HepG2 (cell line): ENCODE measurements around the gene AGRN. TPM values are rescaled to one million over a fixed set of nuclear protein-coding genes. Genes with fewer than 3 reads are reported as not detected.

Experiments
- GZF1 ChIP-seq: sonication (generic); formaldehyde crosslinking; IDR thresholded peaks from 2 replicates; pipeline ENCODE4 v1.5.1; 2020; ENCODE audit warnings: mild to moderate bottlenecking, missing genetic modification reagents
- MYNN ChIP-seq: sonication (generic); formaldehyde crosslinking; IDR thresholded peaks from 2 replicates; pipeline ENCODE4 v1.4.0; 2020; ENCODE audit warnings: mild to moderate bottlenecking, low read depth, missing genetic modification reagents
- NR1H2 ChIP-seq: sonication (generic); formaldehyde crosslinking; IDR thresholded peaks from 2 replicates; pipeline ENCODE4 v1.8.1; 2022; ENCODE audit warnings: low read depth, missing genetic modification reagents, borderline replicate concordance
- TEAD2 ChIP-seq: sonication (generic); formaldehyde crosslinking; IDR thresholded peaks from 2 replicates; pipeline ENCODE4 v1.9.0; 2021; ENCODE audit warnings: missing genetic modification reagents
- TOPORS ChIP-seq: sonication (generic); formaldehyde crosslinking; IDR thresholded peaks from 2 replicates; pipeline ENCODE4 v1.8.0; 2023; ENCODE audit warnings: mild to moderate bottlenecking, missing genetic modification reagents
- ZNF530 ChIP-seq: sonication (generic); formaldehyde crosslinking; IDR thresholded peaks from 2 replicates; pipeline ENCODE4 v1.5.0; 2020; ENCODE audit warnings: low read depth, mild to moderate bottlenecking, missing genetic modification reagents
- polyA plus RNA-seq, 8 experiments: library from polyadenylated mRNA; depleted of rRNA in 3 of 8; stranded (reverse) in 7 of 8; unstranded in 1 of 8; fragments of >200 nt; fragmentation: Illumina TruSeq in 4 of 8; extraction: Trizol in 4 of 8; gene quantifications; 2 replicates each; pipeline versions ENCODE4 v1.2.1 to v1.2.3, GENCODE V29; 2011 to 2016; ENCODE audit warnings: low read depth in 4 of 8, missing spikeins in 1 of 8, mixed read lengths in 1 of 8; ENCODE audit not compliant: insufficient read depth in 1 of 8
- total RNA-seq, 5 experiments: library from RNA; depleted of rRNA; stranded (reverse); fragments of >200 nt; fragmentation: Illumina TruSeq; extraction: Trizol; gene quantifications; 2 replicates each; pipeline ENCODE4 v1.2.3, GENCODE V29; 2016; ENCODE audit warnings: low read depth in 1 of 5
- TF ChIP-seq, protein P1 (sequence below), 2 experiments: fragments of 450-650 bp in 1 of 2; sonication (generic) in 1 of 2; formaldehyde crosslinking in 1 of 2; IDR thresholded peaks; 2 replicates each; pipeline versions ENCODE4 v1.6.1 to v1.8.0; 2016 to 2022; ENCODE audit warnings: antibody characterized with exemption in 1 of 2, mild to moderate bottlenecking in 1 of 2, missing genetic modification reagents in 1 of 2
- TF ChIP-seq, protein P2 (sequence below): sonication (generic); formaldehyde crosslinking; IDR thresholded peaks from 2 replicates; pipeline ENCODE4 v1.5.1; 2020; ENCODE audit warnings: mild to moderate bottlenecking, missing genetic modification reagents, moderate library complexity
- TF ChIP-seq, protein P3 (sequence below): sonication (generic); formaldehyde crosslinking; IDR thresholded peaks from 2 replicates; pipeline ENCODE4 v1.5.0; 2020; ENCODE audit warnings: mild to moderate bottlenecking, missing genetic modification reagents
- TF ChIP-seq, protein P4 (sequence below): sonication (generic); formaldehyde crosslinking; IDR thresholded peaks from 2 replicates; pipeline ENCODE4 v1.4.0; 2020; ENCODE audit warnings: missing genetic modification reagents, mild to moderate bottlenecking, borderline replicate concordance

The AGRN gene
- total and polyA plus RNA-seq, 2 of the 13 experiments (the other 11 are each of a cell fraction or from before 2014, with no cell fraction given), result 29.8 to 65.2 TPM

DNA sequence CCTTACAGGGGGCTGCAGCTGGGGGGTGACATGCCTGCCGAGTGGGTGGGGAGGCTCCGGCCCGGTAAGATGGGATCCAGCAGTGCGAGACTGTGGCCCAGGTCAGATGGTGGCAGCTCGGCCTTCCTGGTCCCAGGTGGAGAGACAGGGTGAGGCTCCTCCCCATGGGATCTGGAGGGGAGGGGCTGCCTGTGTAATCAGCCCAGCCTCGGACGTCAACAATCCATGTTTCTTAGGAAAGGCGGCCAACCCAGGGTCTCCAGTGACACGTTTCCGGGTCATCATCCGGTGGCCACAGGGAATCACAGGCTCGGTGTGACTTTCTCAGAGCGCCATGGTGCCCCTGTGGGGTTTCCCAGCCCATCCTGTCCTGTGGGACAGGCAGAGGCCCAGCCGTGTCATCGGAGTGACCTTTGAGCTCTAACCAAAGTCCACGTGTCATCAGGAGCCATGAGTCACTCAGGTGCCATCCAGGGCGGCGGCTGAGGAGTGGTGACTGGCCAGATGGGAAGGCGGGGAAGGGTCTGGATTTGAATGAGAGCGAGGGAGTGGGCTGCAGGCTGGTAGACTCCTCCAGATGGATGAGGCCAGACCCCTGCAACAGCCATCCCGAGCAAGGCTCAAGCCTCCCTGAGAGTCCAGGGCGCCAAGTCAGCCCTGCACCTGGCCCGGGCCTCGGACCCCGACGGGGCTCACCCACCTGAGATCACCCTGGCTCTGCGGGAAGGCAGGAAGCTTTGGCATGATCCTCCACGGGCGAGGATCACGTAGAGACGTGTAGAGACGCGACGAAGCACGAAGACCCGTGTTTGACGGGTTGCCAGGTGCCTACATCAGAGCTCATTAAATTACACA, 13.4 kb upstream of the AGRN start (continued):
- TF ChIP-seq, protein P1, sequence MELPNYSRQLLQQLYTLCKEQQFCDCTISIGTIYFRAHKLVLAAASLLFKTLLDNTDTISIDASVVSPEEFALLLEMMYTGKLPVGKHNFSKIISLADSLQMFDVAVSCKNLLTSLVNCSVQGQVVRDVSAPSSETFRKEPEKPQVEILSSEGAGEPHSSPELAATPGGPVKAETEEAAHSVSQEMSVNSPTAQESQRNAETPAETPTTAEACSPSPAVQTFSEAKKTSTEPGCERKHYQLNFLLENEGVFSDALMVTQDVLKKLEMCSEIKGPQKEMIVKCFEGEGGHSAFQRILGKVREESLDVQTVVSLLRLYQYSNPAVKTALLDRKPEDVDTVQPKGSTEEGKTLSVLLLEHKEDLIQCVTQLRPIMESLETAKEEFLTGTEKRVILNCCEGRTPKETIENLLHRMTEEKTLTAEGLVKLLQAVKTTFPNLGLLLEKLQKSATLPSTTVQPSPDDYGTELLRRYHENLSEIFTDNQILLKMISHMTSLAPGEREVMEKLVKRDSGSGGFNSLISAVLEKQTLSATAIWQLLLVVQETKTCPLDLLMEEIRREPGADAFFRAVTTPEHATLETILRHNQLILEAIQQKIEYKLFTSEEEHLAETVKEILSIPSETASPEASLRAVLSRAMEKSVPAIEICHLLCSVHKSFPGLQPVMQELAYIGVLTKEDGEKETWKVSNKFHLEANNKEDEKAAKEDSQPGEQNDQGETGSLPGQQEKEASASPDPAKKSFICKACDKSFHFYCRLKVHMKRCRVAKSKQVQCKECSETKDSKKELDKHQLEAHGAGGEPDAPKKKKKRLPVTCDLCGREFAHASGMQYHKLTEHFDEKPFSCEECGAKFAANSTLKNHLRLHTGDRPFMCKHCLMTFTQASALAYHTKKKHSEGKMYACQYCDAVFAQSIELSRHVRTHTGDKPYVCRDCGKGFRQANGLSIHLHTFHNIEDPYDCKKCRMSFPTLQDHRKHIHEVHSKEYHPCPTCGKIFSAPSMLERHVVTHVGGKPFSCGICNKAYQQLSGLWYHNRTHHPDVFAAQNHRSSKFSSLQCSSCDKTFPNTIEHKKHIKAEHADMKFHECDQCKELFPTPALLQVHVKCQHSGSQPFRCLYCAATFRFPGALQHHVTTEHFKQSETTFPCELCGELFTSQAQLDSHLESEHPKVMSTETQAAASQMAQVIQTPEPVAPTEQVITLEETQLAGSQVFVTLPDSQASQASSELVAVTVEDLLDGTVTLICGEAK (IDR thresholded peaks at IDR 0.05), result no peak
- TF ChIP-seq, protein P1 (CRISPR knock-in tag; IDR thresholded peaks at IDR 0.05), result peak; percentile 74
- TF ChIP-seq TEAD2 (CRISPR knock-in tag) (0 out of 2 replicates have a peak, but pooled peaks have one; percentile 45), TOPORS (CRISPR knock-in tag) (no peak), NR1H2 (CRISPR knock-in tag) (no peak), ZNF530 (CRISPR knock-in tag) (no peak), MYNN (CRISPR knock-in tag) (no peak), GZF1 (CRISPR knock-in tag) (no peak)
- TF ChIP-seq, protein P2, sequence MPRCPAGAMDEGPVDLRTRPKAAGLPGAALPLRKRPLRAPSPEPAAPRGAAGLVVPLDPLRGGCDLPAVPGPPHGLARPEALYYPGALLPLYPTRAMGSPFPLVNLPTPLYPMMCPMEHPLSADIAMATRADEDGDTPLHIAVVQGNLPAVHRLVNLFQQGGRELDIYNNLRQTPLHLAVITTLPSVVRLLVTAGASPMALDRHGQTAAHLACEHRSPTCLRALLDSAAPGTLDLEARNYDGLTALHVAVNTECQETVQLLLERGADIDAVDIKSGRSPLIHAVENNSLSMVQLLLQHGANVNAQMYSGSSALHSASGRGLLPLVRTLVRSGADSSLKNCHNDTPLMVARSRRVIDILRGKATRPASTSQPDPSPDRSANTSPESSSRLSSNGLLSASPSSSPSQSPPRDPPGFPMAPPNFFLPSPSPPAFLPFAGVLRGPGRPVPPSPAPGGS (CRISPR knock-in tag), result no peak; the same call in 1 of the 2 replicates
- TF ChIP-seq, protein P3, sequence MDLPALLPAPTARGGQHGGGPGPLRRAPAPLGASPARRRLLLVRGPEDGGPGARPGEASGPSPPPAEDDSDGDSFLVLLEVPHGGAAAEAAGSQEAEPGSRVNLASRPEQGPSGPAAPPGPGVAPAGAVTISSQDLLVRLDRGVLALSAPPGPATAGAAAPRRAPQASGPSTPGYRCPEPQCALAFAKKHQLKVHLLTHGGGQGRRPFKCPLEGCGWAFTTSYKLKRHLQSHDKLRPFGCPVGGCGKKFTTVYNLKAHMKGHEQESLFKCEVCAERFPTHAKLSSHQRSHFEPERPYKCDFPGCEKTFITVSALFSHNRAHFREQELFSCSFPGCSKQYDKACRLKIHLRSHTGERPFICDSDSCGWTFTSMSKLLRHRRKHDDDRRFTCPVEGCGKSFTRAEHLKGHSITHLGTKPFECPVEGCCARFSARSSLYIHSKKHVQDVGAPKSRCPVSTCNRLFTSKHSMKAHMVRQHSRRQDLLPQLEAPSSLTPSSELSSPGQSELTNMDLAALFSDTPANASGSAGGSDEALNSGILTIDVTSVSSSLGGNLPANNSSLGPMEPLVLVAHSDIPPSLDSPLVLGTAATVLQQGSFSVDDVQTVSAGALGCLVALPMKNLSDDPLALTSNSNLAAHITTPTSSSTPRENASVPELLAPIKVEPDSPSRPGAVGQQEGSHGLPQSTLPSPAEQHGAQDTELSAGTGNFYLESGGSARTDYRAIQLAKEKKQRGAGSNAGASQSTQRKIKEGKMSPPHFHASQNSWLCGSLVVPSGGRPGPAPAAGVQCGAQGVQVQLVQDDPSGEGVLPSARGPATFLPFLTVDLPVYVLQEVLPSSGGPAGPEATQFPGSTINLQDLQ, result peak; percentile 99
- TF ChIP-seq, protein P4, sequence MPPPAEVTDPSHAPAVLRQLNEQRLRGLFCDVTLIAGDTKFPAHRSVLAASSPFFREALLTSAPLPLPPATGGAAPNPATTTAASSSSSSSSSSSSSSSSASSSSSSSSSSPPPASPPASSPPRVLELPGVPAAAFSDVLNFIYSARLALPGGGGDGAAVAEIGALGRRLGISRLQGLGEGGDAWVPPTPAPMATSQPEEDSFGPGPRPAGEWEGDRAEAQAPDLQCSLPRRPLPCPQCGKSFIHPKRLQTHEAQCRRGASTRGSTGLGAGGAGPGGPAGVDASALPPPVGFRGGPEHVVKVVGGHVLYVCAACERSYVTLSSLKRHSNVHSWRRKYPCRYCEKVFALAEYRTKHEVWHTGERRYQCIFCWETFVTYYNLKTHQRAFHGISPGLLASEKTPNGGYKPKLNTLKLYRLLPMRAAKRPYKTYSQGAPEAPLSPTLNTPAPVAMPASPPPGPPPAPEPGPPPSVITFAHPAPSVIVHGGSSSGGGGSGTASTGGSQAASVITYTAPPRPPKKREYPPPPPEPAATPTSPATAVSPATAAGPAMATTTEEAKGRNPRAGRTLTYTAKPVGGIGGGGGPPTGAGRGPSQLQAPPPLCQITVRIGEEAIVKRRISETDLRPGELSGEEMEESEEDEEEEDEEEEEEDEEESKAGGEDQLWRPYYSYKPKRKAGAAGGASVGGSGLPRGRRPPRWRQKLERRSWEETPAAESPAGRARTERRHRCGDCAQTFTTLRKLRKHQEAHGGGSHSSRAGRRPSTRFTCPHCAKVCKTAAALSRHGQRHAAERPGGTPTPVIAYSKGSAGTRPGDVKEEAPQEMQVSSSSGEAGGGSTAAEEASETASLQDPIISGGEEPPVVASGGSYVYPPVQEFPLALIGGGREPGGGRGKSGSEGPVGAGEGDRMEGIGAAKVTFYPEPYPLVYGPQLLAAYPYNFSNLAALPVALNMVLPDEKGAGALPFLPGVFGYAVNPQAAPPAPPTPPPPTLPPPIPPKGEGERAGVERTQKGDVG (CRISPR knock-in tag), result peak; percentile 97; the same call in 1 of the 2 replicates
